Forelimb muscle (tissue), 1 donor: Measurements from ENCODE around the gene KDM4F. TPM values are rescaled to one million over a fixed set of nuclear protein-coding genes. Genes with fewer than 3 reads are reported as not detected.
"Not testable (repeated sequence)": the region's sequence is repeated elsewhere in the genome, so short reads cannot be mapped to it uniquely, and the experiment has no call there.

Experiments
- DNase-seq: peaks from one replicate; pipeline ENCODE4 v3.0.0-alpha.2; 2013; ENCODE audit warnings: low read depth
- polyA plus RNA-seq: library from polyadenylated mRNA; unstranded; fragments of 120-200 nt; gene quantifications from one replicate; pipeline ENCODE4 v1.2.1, GENCODE V29; 2013; ENCODE audit not compliant: insufficient read length

KDM4F gene
- polyA plus RNA-seq = not detected

- DNase-seq = not testable (repeated sequence)
Measured at GRCh38 chr11:95049122-95049521, at the start of gene KDM4F. TSS of gene KDM4F (plus strand) at chr11:95049422.

DNA sequence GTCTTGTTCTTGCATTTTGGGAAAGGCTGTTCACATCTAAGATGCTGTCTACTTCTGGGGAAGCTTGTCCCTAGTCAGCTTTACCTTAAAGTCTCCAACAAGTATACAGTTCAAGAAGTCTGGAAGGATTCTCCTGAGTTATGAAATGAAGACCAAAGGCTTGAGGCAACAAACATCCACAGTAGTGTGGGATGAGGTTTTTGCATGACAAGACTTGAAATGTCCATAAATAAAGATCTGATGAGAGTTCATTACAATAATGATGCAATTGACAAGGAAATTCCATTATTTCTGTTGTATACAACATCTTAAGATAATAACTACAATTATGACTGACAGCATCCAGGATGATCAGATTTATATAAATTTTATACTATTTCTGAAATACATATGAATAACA is 45.5 kb upstream of the KDM4F start:
- DNase-seq = no peak

DNA sequence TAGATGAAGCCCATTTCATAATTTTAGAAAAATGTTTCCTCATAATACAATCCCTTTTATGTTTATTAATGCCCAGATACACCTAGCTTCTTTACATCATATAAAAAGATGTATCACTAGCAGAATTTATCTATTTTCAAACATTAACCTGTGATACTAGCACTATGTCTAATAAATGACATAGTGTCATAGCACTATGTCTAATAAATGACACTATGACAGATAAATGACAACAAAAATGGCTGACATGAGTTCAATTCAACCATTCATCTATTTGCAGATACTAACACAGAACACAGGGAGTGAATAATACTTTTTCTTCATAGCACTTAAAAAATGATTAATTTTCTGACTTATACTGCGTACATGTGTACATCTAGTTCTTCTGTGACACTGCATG is 43.6 kb upstream of the KDM4F start:
- DNase-seq = no peak

DNA sequence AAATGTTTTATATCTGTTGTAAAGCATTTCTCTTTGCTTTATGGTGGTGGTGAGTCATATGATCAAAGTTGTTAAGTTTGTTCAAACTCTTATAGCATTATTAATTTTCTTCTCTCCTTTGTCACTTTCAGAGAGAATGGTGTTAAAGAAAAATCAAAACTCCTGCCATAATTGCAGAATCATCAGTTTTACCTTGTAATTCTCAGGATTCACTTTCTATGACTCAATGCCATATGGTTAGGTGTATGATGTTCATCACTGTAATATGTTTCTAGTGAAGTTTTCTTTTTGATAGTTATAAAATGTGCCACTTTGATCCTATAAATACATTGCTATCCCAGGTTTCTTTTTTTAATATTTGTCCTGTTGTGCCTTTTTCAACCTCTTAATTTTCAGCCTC is 37.8 kb upstream of the KDM4F start:
- DNase-seq = no peak

GRCh38 chr11:95014184-95014821 is 34.9 kb upstream of the KDM4F start:
- no peak for DNase-seq

- no peak for DNase-seq
Measured at GRCh38 chr11:95016139-95016538, 33.1 kb upstream of the KDM4F start.

GRCh38 chr11:95021468-95021867 is 27.8 kb upstream of the KDM4F start:
- not testable (repeated sequence) for DNase-seq

DNA sequence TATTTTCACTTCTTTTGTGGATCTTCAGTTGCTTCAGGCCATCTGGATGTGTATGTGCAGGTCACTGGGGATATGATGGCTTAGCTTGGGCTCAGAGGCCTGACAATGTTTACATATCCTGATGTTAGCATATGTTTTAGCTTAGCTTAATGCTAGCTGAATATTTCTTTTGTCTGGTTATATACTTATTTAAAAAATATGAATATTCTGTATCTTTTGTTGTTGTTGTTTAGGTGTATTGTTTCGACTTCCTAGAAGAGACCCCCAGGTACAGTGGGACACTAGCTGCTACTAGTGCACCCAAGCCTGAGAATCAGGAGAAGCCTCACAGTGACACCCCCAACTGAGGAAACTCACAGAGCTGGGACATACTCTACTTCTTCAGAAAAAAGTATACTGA is 24.3 kb upstream of the KDM4F start, which contains the start of gene KDM4E:
TSS of gene KDM4E (plus strand) at position 301 of the 400 bp plus-strand sequence. CDS start 300 bp downstream, outside the sequence.
- DNase-seq = no peak

GRCh38 chr11:95025594-95025993 is 23.6 kb upstream of the KDM4F start:
- DNase-seq = not testable (repeated sequence)

DNA sequence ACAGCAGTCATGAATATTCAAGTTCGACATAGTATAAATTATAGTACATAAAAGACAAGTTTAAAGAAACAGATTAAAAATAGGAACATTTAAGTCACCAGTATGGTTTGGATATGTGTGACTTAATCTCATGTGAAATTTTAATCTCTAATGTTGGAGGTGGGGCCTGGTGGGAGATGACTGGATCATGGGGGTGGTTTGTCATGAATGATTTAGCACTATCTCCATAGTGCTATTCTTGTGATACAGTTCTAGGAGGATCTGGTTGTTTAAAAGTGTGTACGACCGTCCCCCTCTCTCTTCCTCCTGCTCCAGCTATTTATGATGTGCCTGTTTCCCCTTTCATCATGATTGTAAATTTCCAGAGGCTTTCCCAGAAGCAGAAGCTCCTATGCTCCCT is 20.9 kb upstream of the KDM4F start:
- no peak for DNase-seq

GRCh38 chr11:95033051-95033450 is 16.2 kb upstream of the KDM4F start:
- no peak for DNase-seq

- DNase-seq = no peak
Measured at GRCh38 chr11:95035316-95035715, 13.9 kb upstream of the KDM4F start.

DNA sequence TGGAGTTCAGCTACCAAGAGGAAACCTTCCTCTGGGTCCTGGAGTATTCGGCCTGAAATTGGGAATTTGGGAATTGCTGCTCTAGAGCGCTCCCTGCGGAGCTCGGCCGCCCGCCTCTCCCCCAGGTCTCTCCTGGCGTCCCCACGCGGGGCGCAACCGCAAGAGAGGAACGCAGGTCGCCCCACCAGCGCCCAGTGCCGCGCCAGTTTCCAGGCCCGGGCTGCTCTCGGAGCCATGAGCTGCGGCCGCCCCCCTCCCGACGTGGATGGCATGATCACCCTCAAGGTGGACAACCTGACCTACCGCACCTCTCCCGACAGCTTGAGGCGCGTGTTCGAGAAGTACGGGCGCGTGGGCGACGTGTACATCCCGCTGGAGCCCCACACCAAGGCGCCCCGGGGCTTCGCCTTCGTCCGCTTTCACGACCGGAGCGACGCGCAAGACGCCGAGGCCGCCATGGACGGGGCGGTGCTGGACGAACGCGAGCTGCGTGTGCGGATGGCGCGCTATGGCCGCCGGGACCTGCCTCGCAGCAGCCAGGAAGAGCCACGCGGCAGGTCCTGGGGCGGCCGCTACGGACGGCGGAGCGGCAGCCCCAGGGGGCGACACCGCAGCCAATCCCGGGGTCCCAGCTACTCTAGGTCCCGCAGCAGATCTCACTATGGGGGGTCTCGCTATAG is 11.7 kb upstream of the KDM4F start:
- DNase-seq = not testable (repeated sequence)

GRCh38 chr11:95042239-95042638 is 7.0 kb upstream of the KDM4F start:
- DNase-seq = no peak

- no peak for DNase-seq
Measured at GRCh38 chr11:95042906-95043305, 6.3 kb upstream of the KDM4F start.

DNA sequence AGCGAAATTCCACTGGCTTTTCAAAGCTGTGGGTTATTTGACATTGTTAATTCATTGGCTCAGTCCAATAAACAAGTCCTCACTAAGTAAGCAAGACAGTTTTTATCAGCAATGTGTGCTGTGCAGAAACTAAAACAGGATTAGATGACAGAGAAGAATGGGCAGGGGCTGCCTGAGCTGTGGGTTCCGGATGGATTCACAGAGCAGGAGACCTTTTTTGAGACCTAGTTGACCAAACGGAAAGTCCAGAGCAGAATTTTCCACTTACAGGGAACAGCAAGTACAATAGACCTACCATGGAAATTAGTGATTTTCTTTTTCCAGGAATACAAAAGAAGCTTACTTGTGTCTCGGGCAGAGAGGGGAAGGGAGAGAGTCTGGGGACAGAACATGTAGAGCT is 5.2 kb upstream of the KDM4F start:
- DNase-seq = no peak

- no peak for DNase-seq
Measured at GRCh38 chr11:95045812-95046211, 3.4 kb upstream of the KDM4F start.

DNA sequence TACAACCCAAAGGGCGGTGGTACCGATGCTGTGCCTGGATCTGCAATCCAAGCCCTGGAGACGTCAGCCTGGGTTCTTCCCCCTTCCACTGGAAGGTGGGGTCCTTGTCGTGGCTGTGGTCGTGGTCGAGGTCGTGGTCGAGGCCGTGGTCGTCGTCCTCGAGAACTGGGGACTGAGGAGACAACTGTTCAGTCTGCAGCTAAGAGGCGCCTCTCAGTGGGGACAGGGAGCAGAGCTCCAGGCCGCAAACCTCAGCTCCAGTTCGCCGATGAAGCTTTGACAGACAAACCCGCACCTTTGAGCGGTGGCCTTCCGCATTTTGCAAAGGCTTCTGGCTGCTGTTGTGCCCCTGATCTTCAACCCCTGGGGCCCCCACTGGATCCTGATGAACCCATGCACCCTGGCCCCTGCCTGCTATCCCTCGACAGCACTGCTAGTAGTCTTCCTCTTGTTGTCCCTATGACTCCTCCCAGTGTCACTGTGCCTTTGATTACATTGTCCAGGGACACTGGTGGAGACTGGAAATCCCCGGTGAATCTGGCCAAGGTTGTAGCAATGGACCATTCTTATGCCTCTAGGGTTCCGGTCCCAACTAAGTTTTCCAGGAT is 1.5 kb downstream of the KDM4F start:
- DNase-seq = no peak

DNA sequence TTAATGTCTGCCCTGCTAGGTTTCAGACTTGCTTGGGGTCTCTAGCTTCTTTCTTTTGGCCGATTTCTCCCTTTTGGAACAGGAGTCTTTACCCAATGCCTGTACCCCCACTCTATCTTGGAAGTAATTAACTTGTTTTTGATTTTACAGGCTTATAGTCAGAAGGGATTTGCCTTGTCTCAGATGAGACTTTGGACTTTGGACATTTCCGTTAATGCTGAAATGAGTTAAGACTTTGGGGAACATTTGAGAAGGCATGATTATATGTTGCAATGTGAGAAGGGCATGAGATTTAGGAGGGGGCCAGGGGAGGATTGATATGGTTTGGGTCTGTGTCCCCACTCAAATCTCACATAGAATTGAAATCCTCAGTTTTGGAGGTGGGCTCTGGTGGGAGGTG is 5.1 kb downstream of the KDM4F start:
- DNase-seq = no peak

DNA sequence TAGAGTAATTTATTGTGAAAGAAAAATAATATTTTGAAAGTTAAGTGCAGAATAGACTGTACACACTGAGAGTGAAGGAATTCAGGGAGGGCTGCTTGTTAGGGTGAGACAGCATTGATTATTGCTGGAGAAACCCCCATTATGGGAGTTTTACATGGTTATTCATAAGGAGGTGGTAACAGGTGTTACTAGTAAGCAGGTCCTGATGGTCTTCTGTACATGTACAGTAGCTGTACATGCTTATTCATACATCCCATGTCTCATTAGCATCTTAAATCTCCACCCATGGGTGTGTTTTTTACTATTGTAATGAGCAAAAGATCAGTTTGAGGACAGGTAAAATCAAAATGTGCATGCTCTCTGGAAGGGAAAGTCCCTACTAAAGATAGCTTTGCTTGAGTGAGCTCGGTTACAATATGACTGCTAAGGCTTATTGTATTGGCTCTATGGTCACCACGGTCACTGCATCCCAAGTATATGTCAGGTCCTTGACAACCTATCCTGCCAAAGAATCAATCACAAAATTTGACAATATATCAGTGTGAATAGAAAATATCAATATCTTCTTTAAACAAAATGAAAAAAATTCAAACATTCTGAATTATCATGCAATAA is 6.2 kb downstream of the KDM4F start:
- no peak for DNase-seq

- no peak for DNase-seq
Measured at GRCh38 chr11:95057959-95058358, 8.7 kb downstream of the KDM4F start.

- DNase-seq = no peak
Measured at GRCh38 chr11:95058621-95059020, 9.4 kb downstream of the KDM4F start.

DNA sequence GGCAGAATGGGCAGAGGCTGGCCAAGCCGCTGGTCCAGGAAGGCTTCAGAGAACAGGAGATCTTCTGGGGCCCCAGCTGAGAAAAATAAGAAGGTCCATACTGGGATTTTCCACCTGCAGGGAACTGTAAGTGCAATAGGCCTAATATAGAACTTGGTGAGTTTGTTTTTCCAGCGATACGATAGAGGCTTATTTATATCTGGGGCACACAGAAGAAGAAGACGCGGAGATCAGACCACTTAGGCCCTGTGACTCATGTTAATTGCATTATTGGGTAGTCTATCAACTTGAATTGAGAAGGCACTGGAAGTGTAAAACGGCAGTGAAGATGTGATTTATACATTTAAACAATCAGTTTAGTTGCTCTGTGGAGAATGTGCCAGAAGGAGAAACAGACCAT is 9.8 kb downstream of the KDM4F start:
- no peak for DNase-seq
